Small intestine (tissue), 7 donors: ENCODE data around the gene TNFAIP2. TPM values are rescaled to one million over a fixed set of nuclear protein-coding genes. Genes with fewer than 3 reads are reported as not detected.
"Not testable (repeated sequence)": the region's sequence is repeated elsewhere in the genome, so short reads cannot be mapped to it uniquely, and the experiment has no call there.

ENCODE experiments used
- DNase-seq, 2 donors: peaks; one replicate each; pipeline versions ENCODE4 v3.0.0 to v3.0.0-alpha.2; 2013
- FAIRE-seq: peaks from 2 replicates; lab custom pipeline; 2012; peaks lifted over from hg19 to GRCh38; lab: Jason Lieb, UNC
- H3K27ac ChIP-seq, 3 donors: one replicate each; pipeline ENCODE4 v1.5.1; 2013; ENCODE audit warnings: low read length in 2 of 3, mild to moderate bottlenecking in 2 of 3, control low read depth in 1 of 3, inconsistent platforms in 1 of 3, low read depth in 1 of 3, moderate library complexity in 1 of 3
- H3K27me3 ChIP-seq, 3 donors: one replicate each; pipeline ENCODE4 v1.6.1; 2013; ENCODE audit warnings: low read length in 3 of 3, inconsistent platforms in 1 of 3; ENCODE audit not compliant: control insufficient read depth in 3 of 3, insufficient read depth in 3 of 3
- H3K36me3 ChIP-seq, 3 donors: one replicate each; pipeline ENCODE4 v1.6.1; 2013; ENCODE audit warnings: low read length in 3 of 3, inconsistent platforms in 1 of 3, low read depth in 1 of 3, mild to moderate bottlenecking in 1 of 3, moderate library complexity in 1 of 3; ENCODE audit not compliant: control insufficient read depth in 3 of 3, insufficient read depth in 2 of 3
- H3K4me1 ChIP-seq, 3 donors: one replicate each; pipeline ENCODE4 v1.6.1; 2013; ENCODE audit warnings: low read length in 2 of 3, inconsistent platforms in 1 of 3, low read depth in 1 of 3, mild to moderate bottlenecking in 1 of 3, moderate library complexity in 1 of 3; ENCODE audit not compliant: control insufficient read depth in 3 of 3, insufficient read depth in 2 of 3
- H3K4me3 ChIP-seq, 3 donors: one replicate each; pipeline ENCODE4 v1.5.1; 2013; ENCODE audit warnings: low read length in 3 of 3, control low read depth in 1 of 3, inconsistent platforms in 1 of 3, low read depth in 1 of 3, mild to moderate bottlenecking in 1 of 3, moderate library complexity in 1 of 3
- H3K9me3 ChIP-seq, 2 donors: one replicate each; pipeline ENCODE4 v1.6.1; 2013; ENCODE audit warnings: low read depth in 1 of 2, low read length in 1 of 2; ENCODE audit not compliant: control insufficient read depth in 2 of 2, insufficient read depth in 1 of 2
- WGBS, 3 donors: extraction: QIAGEN DNeasy Blood & Tissue Kit; methylation state at CpG; one replicate each; pipeline ENCODE4 v1.1.7; 2013; 5-methylcytosine and 5-hydroxymethylcytosine counted together
- polyA plus RNA-seq, 4 donors: library from polyadenylated mRNA; stranded (reverse) in 3 of 4; unstranded in 1 of 4; fragments of 200-250 nt in 3 of 4; fragments of 120-200 nt in 1 of 4; gene quantifications; one replicate each; pipeline versions ENCODE4 v1.2.1 to v1.2.3, GENCODE V29; 2013
- donor health status: healthy with polysubstance abuse.
- donor health status: control.
- donor health status: control.
- donor health status: Bipolar disorder and iron deficiency.
- donor health status: healthy.

Gene TNFAIP2
- polyA plus RNA-seq, 4 donors = 7.2 to 42.9 (median 15.4) TPM

GRCh38 chr14:103165323-103165722, 42.1 kb downstream of the TNFAIP2 start:
- Histone ChIP-seq H3K9me3 (peaks cover 0 to 36% of the 10 kb centered on the region in 2 donors), H3K27ac (no peak overlapping the region), H3K27me3 (peaks cover 0 to 10% (median 2%) of the 10 kb centered on the region in 3 donors), H3K4me1 (no peaks in the 10 kb centered on the region), H3K4me3 (no peak overlapping the region), H3K36me3 (no peaks in the 10 kb centered on the region)
- WGBS, 3 donors = 79 to 85% (median 82%) methylated on average over 6 of the region's 6 CpGs
- FAIRE-seq (no peak), DNase-seq (no peak)

- H3K27me3 ChIP-seq = peaks cover 0 to 2% (median 0%) of the 10 kb centered on the region in 3 donors
- no peak overlapping the region for H3K27ac ChIP-seq
- peak in 1 of 2 donors; percentile 54 for DNase-seq
- no peaks in the 10 kb centered on the region for H3K36me3 ChIP-seq
- H3K4me1 ChIP-seq = no peaks in the 10 kb centered on the region
- no peak overlapping the region for H3K4me3 ChIP-seq
- WGBS, 3 donors = 32 to 83% (median 47%) methylated on average over 6 of the region's 6 CpGs
- H3K9me3 ChIP-seq = peaks cover 0 to 42% of the 10 kb centered on the region in 2 donors
- no peak for FAIRE-seq
These were observed 46.7 kb downstream of the TNFAIP2 start for GRCh38 chr14:103169954-103170353.

- peaks cover 0 to 53% of the 10 kb centered on the region in 2 donors for H3K9me3 ChIP-seq
- DNase-seq, H3K36me3 ChIP-seq, FAIRE-seq, H3K4me1 ChIP-seq, H3K27me3 ChIP-seq, H3K27ac ChIP-seq, H3K4me3 ChIP-seq: not testable (repeated sequence)
- 72 to 75% (median 75%) methylated on average over 2 of the region's 2 CpGs for WGBS, 3 donors
These were observed 47.9 kb downstream of the TNFAIP2 start for GRCh38 chr14:103171206-103171605.

DNA sequence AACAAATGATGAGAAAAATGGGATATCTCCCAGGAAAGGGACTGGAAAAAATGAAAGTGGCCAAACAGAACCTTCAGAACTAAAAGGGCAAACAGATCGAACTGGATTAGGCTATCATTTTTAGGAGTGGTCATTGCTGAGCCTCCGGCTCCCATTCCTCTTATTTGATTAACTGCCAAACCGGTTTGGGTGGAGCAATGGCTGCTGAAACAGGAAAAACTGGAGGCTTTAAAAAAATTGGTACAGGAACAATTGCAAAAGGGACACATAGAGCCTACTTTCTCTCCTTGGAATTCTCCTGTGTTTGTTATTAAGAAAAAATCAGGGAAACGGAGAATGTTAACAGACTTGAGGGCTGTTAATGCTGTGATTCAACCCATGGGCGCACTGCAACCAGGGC, 49.7 kb downstream of the TNFAIP2 start:
- peaks cover 0 to 2% (median 0%) of the 10 kb centered on the region in 3 donors for H3K27me3 ChIP-seq
- H3K4me3 ChIP-seq = no peak overlapping the region
- WGBS, 3 donors = 67 to 76% (median 67%) methylated on average over 5 of the region's 5 CpGs
- H3K27ac ChIP-seq = no peak overlapping the region
- peaks cover 0 to 50% of the 10 kb centered on the region in 2 donors for H3K9me3 ChIP-seq
- H3K4me1 ChIP-seq = no peaks in the 10 kb centered on the region
- FAIRE-seq (no peak), DNase-seq (no peak)
- no peaks in the 10 kb centered on the region for H3K36me3 ChIP-seq

DNA sequence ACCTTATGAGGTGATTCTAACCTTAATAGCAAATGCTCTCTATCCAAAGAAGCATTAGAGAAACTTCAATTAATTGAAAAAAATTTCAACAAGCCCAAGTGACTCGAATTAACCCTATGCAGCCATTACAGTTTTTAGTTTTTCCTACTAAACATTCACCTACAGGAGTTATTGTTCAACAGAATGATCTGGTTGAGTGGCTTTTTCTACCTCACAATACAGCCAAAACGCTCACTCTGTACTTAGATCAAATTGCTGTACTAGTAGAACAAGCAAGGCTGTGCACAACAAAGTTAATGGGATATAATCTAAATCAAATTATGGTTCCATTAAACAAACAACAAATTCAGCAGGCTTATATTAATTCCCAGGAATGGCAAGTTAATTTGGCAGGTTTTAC, 50.6 kb downstream of the TNFAIP2 start:
- WGBS, 3 donors = 29 to 51% (median 34%) methylated on average over 2 of the region's 2 CpGs
- not testable (repeated sequence) for H3K4me3 ChIP-seq, H3K27me3 ChIP-seq, H3K4me1 ChIP-seq, H3K27ac ChIP-seq, DNase-seq, H3K36me3 ChIP-seq, FAIRE-seq
- peaks cover 0 to 45% of the 10 kb centered on the region in 2 donors for H3K9me3 ChIP-seq

- 70 to 79% (median 72%) methylated on average over 4 of the region's 4 CpGs for WGBS, 3 donors
- DNase-seq, H3K27me3 ChIP-seq: not testable (repeated sequence)
These were observed 52.9 kb downstream of the TNFAIP2 start for GRCh38 chr14:103176176-103176575.

GRCh38 chr14:103177376-103177775, 54.1 kb downstream of the TNFAIP2 start:
- no peaks in the 10 kb centered on the region for H3K27me3 ChIP-seq
- no peaks in the 10 kb centered on the region for H3K4me1 ChIP-seq
- FAIRE-seq (no peak), DNase-seq (no peak)
- peaks cover 0 to 23% of the 10 kb centered on the region in 2 donors for H3K9me3 ChIP-seq
- H3K4me3 ChIP-seq = no peak overlapping the region
- WGBS, 3 donors = 62 to 78% (median 77%) methylated on average over 6 to 7 of the region's 7 CpGs
- H3K36me3 ChIP-seq = no peaks in the 10 kb centered on the region
- H3K27ac ChIP-seq = no peak overlapping the region

More at GRCh38 chr14:103176176-103176575, 52.9 kb downstream of the TNFAIP2 start:
- H3K27ac ChIP-seq, FAIRE-seq, H3K4me1 ChIP-seq, H3K4me3 ChIP-seq, H3K36me3 ChIP-seq: not testable (repeated sequence)
- peaks cover 0 to 23% of the 10 kb centered on the region in 2 donors for H3K9me3 ChIP-seq

DNA sequence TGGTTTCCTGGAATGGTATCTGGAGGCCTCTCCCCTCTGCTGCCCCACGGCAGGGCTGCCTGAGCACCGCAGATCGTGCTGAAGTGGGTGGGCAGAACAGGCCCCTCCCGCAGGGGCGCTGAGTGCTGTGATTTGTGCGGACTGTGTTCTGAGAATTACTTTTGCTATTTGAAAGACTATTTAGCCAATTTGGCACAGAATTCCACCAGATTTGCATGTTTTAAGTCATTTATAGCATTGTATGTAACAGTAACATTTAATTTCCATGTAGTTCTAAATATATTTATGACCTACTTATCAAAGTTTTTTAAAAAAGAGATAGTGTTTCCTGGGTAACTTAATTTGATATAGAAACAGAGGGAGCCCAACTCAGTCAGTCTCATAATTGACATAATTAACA, 55.3 kb downstream of the TNFAIP2 start:
- Histone ChIP-seq H3K27ac (no peak overlapping the region), H3K27me3 (no peaks in the 10 kb centered on the region), H3K36me3 (no peaks in the 10 kb centered on the region), H3K9me3 (peaks cover 0 to 15% of the 10 kb centered on the region in 2 donors), H3K4me3 (no peak overlapping the region), H3K4me1 (no peaks in the 10 kb centered on the region)
- FAIRE-seq = no peak
- no peak for DNase-seq
- WGBS, 3 donors = 75 to 77% (median 77%) methylated on average over 6 of the region's 6 CpGs

DNA sequence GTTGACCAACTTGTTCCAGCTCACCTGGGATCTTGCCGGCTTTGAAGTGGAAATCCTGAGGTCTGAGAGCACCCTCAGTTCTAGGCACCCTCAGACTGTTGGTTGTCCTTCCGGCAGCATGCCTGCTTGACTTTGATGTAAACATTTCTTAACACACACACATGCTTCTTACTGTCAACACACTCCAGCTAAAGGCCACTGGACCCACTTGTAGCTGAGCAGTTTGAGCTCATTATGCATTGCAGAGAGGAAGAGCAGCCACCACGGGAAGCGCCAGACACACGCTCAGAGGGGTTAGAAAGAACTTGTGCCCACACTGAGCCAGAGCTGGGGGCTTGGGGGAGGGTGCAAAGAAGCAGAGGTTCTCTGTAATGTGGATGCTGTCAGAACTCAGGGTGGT, 55.8 kb downstream of the TNFAIP2 start:
- Histone ChIP-seq H3K36me3 (no peaks in the 10 kb centered on the region), H3K27me3 (no peaks in the 10 kb centered on the region), H3K9me3 (peaks cover 0 to 15% of the 10 kb centered on the region in 2 donors), H3K27ac (no peak overlapping the region), H3K4me3 (no peak overlapping the region), H3K4me1 (no peaks in the 10 kb centered on the region)
- DNase-seq (no peak), FAIRE-seq (no peak)
- WGBS, 3 donors = 55 to 84% (median 62%) methylated on average over 5 of the region's 5 CpGs
